ENCODE measurements around the gene MYL11.

The MYL11 gene

GRCh38 chr16:30407102-30407803, 32.7 kb downstream of the MYL11 start, which contains the start of gene ZNF771 (continued):
- no peak for TF ChIP-seq ZNF133 (tag by site-specific recombination; IDR thresholded peaks at IDR 0.05)
- TF ChIP-seq ZXDB (tag by site-specific recombination; IDR thresholded peaks at IDR 0.05) = peak; percentile 87
- TF ChIP-seq ZNF791 (tag by site-specific recombination; IDR thresholded peaks at IDR 0.05) = no peak
- no peak for TF ChIP-seq ZNF658 (tag by site-specific recombination; IDR thresholded peaks at IDR 0.05)
- no peak for TF ChIP-seq ZNF555 (tag by site-specific recombination; conservative IDR thresholded peaks at IDR 0.05)
- no peak for TF ChIP-seq ZNF776 (tag by site-specific recombination; IDR thresholded peaks at IDR 0.05; ENCODE audit: borderline replicate concordance)
- peak; percentile 93 for TF ChIP-seq ZNF692 (tag by site-specific recombination; IDR thresholded peaks at IDR 0.05)
- TF ChIP-seq ZNF629 (tag by site-specific recombination; IDR thresholded peaks at IDR 0.05) = peak; percentile 50
- TF ChIP-seq ZBTB44 (tag by site-specific recombination; IDR thresholded peaks at IDR 0.05) = peak; percentile 54; the same call in 1 of the 2 replicates
- TF ChIP-seq CTCF (tag by site-specific recombination; IDR thresholded peaks at IDR 0.05) = peak; percentile 81
- peak; percentile 88 for TF ChIP-seq ZNF366 (tag by site-specific recombination; conservative IDR thresholded peaks at IDR 0.05)
- no peak for TF ChIP-seq ZNF223 (tag by site-specific recombination; IDR thresholded peaks at IDR 0.05)
- TF ChIP-seq ZNF19 (tag by site-specific recombination; IDR thresholded peaks at IDR 0.05; ENCODE audit: low read depth) = no peak
- TF ChIP-seq YY2 (tag by site-specific recombination; IDR thresholded peaks at IDR 0.05) = 0 out of 2 replicates have a peak, but pooled peaks have one; percentile 61
- TF ChIP-seq ZFP37 (tag by site-specific recombination; IDR thresholded peaks at IDR 0.05) = no peak
- TF ChIP-seq ZNF26 (tag by site-specific recombination; IDR thresholded peaks at IDR 0.05) = no peak
- TF ChIP-seq OVOL3 (tag by site-specific recombination; IDR thresholded peaks at IDR 0.05) = peak; percentile 76
- TF ChIP-seq BCL6B (tag by site-specific recombination; IDR thresholded peaks at IDR 0.05) = no peak
- no peak for TF ChIP-seq ZNF488 (tag by site-specific recombination; IDR thresholded peaks at IDR 0.05)
- peak; percentile 77 for TF ChIP-seq KLF17 (tag by site-specific recombination; IDR thresholded peaks at IDR 0.05)
- TF ChIP-seq HOXA7 (CRISPR knock-in tag; IDR thresholded peaks at IDR 0.05; ENCODE audit: borderline replicate concordance) = no peak
- TF ChIP-seq SP2 (tag by site-specific recombination; IDR thresholded peaks at IDR 0.05) = peak; percentile 89
- no peak for TF ChIP-seq ZNF830 (tag by site-specific recombination; IDR thresholded peaks at IDR 0.05; ENCODE audit: low read depth)
- TF ChIP-seq ZNF274 (IDR thresholded peaks at IDR 0.05; ENCODE audit: low read length) = no peak
- TF ChIP-seq ZNF274 (tag by site-specific recombination; IDR thresholded peaks at IDR 0.05; ENCODE audit: borderline replicate concordance) = no peak
- TF ChIP-seq ZNF747 (tag by site-specific recombination; IDR thresholded peaks at IDR 0.05) = no peak
- no peak for TF ChIP-seq ZNF549 (tag by site-specific recombination; IDR thresholded peaks at IDR 0.05)
- no peak for TF ChIP-seq ZBTB21 (tag by site-specific recombination; IDR thresholded peaks at IDR 0.05)
- no peak for TF ChIP-seq ZNF670 (tag by site-specific recombination; IDR thresholded peaks at IDR 0.05; ENCODE audit: low read depth)
- peak; percentile 56 for TF ChIP-seq GLIS1 (tag by site-specific recombination; IDR thresholded peaks at IDR 0.05)
- no peak for TF ChIP-seq ZFP3 (tag by site-specific recombination; IDR thresholded peaks at IDR 0.05; ENCODE audit: low read depth)
- TF ChIP-seq ZNF571 (tag by site-specific recombination; IDR thresholded peaks at IDR 0.05) = no peak

All from HEK293 (cell line).